HEK293 (cell line): ENCODE measurements around the gene ERGIC1.
A peak's percentile ranks its signal among the peaks of the same experiment; 100 is the strongest.

Experiments used
- GLIS2 ChIP-seq: fragments of 450-650 bp; formaldehyde crosslinking; IDR thresholded peaks from 2 replicates; pipeline ENCODE4 v1.5.1; 2016; ENCODE audit warnings: missing biosample characterization, missing genetic modification characterization
- KLF9 ChIP-seq: fragments of 450-650 bp; formaldehyde crosslinking; IDR thresholded peaks from 2 replicates; pipeline ENCODE4 v1.5.1; 2016; ENCODE audit warnings: missing biosample characterization, missing genetic modification characterization, low read depth
- SALL2 ChIP-seq: fragments of 450-650 bp; formaldehyde crosslinking; IDR thresholded peaks from 2 replicates; pipeline ENCODE4 v1.5.0; 2017; ENCODE audit warnings: missing biosample characterization, mild to moderate bottlenecking, missing genetic modification characterization, borderline replicate concordance
- SCRT2 ChIP-seq: fragments of 450-650 bp; formaldehyde crosslinking; IDR thresholded peaks from 2 replicates; pipeline ENCODE4 v1.5.1; 2016; ENCODE audit warnings: missing biosample characterization, missing genetic modification characterization
- SP3 ChIP-seq: fragments of 450-650 bp; formaldehyde crosslinking; IDR thresholded peaks from 2 replicates; pipeline ENCODE4 v1.5.1; 2016; ENCODE audit warnings: missing biosample characterization, missing genetic modification characterization
- ZBTB49 ChIP-seq: fragments of 450-650 bp; formaldehyde crosslinking; IDR thresholded peaks from 2 replicates; pipeline ENCODE4 v1.5.1; 2016; ENCODE audit warnings: missing biosample characterization, missing genetic modification characterization, low read depth
- ZFHX2 ChIP-seq: fragments of 450-650 bp; formaldehyde crosslinking; conservative IDR thresholded peaks from 2 replicates; pipeline ENCODE4 v1.5.1; 2016; ENCODE audit warnings: missing biosample characterization, missing genetic modification characterization
- ZNF121 ChIP-seq: fragments of 450-650 bp; formaldehyde crosslinking; IDR thresholded peaks from 2 replicates; pipeline ENCODE4 v1.5.1; 2016; ENCODE audit warnings: missing biosample characterization, missing genetic modification characterization
- ZNF16 ChIP-seq: fragments of 450-650 bp; formaldehyde crosslinking; IDR thresholded peaks from 2 replicates; pipeline ENCODE4 v1.5.1; 2016; ENCODE audit warnings: low read depth, missing biosample characterization, missing genetic modification characterization
- ZNF174 ChIP-seq: fragments of 450-650 bp; formaldehyde crosslinking; IDR thresholded peaks from 2 replicates; pipeline ENCODE4 v1.5.0; 2017; ENCODE audit warnings: missing biosample characterization, mild to moderate bottlenecking, missing genetic modification characterization
- ZNF18 ChIP-seq: fragments of 450-650 bp; formaldehyde crosslinking; IDR thresholded peaks from 2 replicates; pipeline ENCODE4 v1.5.1; 2016; ENCODE audit warnings: missing biosample characterization, missing genetic modification characterization
- ZNF19 ChIP-seq: fragments of 450-650 bp; formaldehyde crosslinking; IDR thresholded peaks from 2 replicates; pipeline ENCODE4; 2016; ENCODE audit warnings: missing biosample characterization, missing genetic modification characterization, low read depth
- ZNF23 ChIP-seq: fragments of 450-650 bp; formaldehyde crosslinking; IDR thresholded peaks from 2 replicates; pipeline ENCODE4 v1.5.1; 2016; ENCODE audit warnings: missing biosample characterization, missing genetic modification characterization, borderline replicate concordance
- ZNF239 ChIP-seq: fragments of 450-650 bp; formaldehyde crosslinking; IDR thresholded peaks from 2 replicates; pipeline ENCODE4 v1.5.1; 2016; ENCODE audit warnings: missing biosample characterization, missing genetic modification characterization
- ZNF274 ChIP-seq, 2 experiments: fragments of 200-500 bp in 1 of 2; fragments of 450-650 bp in 1 of 2; sonication (Bioruptor generic) in 1 of 2; formaldehyde crosslinking in 1 of 2; IDR thresholded peaks; 2 replicates each; pipeline versions ENCODE4 v1.5.1 to v1.6.1; 2014 to 2016; ENCODE audit warnings: borderline replicate concordance in 1 of 2, inconsistent platforms in 1 of 2, low read length in 1 of 2, missing biosample characterization in 1 of 2, missing genetic modification characterization in 1 of 2
- ZNF302 ChIP-seq: fragments of 450-650 bp; formaldehyde crosslinking; IDR thresholded peaks from 2 replicates; pipeline ENCODE4 v1.5.1; 2016; ENCODE audit warnings: missing biosample characterization, missing genetic modification characterization, low read depth
- ZNF324 ChIP-seq: fragments of 450-650 bp; formaldehyde crosslinking; IDR thresholded peaks from 2 replicates; pipeline ENCODE4 v1.5.1; 2016; ENCODE audit warnings: missing biosample characterization, missing genetic modification characterization
- ZNF514 ChIP-seq: fragments of 450-650 bp; formaldehyde crosslinking; IDR thresholded peaks from 2 replicates; pipeline ENCODE4 v1.5.1; 2016; ENCODE audit warnings: missing biosample characterization, missing genetic modification characterization
- ZNF544 ChIP-seq: fragments of 450-650 bp; formaldehyde crosslinking; IDR thresholded peaks from 2 replicates; pipeline ENCODE4 v1.5.0; 2017; ENCODE audit warnings: missing biosample characterization, missing genetic modification characterization
- ZNF561 ChIP-seq: fragments of 450-650 bp; IDR thresholded peaks from 2 replicates; pipeline ENCODE4 v1.5.1; 2018; ENCODE audit warnings: missing biosample characterization, missing genetic modification characterization, borderline replicate concordance
- ZNF621 ChIP-seq: fragments of 450-650 bp; formaldehyde crosslinking; IDR thresholded peaks from 2 replicates; pipeline ENCODE4 v1.5.1; 2017; ENCODE audit warnings: missing biosample characterization, missing genetic modification characterization
- ZNF626 ChIP-seq: fragments of 450-650 bp; sonication (Bioruptor Pico); formaldehyde crosslinking; IDR thresholded peaks from 2 replicates; pipeline ENCODE4 v1.5.1; 2018; ENCODE audit warnings: missing biosample characterization, missing genetic modification characterization, inconsistent platforms
- ZNF645 ChIP-seq: fragments of 450-650 bp; formaldehyde crosslinking; IDR thresholded peaks from 2 replicates; pipeline ENCODE4; 2016; ENCODE audit warnings: missing biosample characterization, missing genetic modification characterization
- ZNF704 ChIP-seq: fragments of 450-650 bp; formaldehyde crosslinking; IDR thresholded peaks from 2 replicates; pipeline ENCODE4 v1.5.1; 2016; ENCODE audit warnings: missing biosample characterization, missing genetic modification characterization
- ZNF768 ChIP-seq: fragments of 450-650 bp; formaldehyde crosslinking; IDR thresholded peaks from 2 replicates; pipeline ENCODE4 v1.5.1; 2018; ENCODE audit warnings: missing biosample characterization, mild to moderate bottlenecking, missing genetic modification characterization
- ZNF785 ChIP-seq: fragments of 450-650 bp; formaldehyde crosslinking; IDR thresholded peaks from 2 replicates; pipeline ENCODE4 v1.5.1; 2016; ENCODE audit warnings: missing biosample characterization, missing genetic modification characterization
- TF ChIP-seq, protein P1 (sequence below): fragments of 450-650 bp; formaldehyde crosslinking; IDR thresholded peaks from 2 replicates; pipeline ENCODE4 v1.5.1; 2016; ENCODE audit warnings: missing biosample characterization, missing genetic modification characterization
- TF ChIP-seq, protein P2 (sequence below): fragments of 450-650 bp; formaldehyde crosslinking; IDR thresholded peaks from 2 replicates; pipeline ENCODE4 v1.5.1; 2017; ENCODE audit warnings: missing biosample characterization, missing genetic modification characterization

ERGIC1 gene

GRCh38 chr5:172932313-172933017 is 98.4 kb downstream of the ERGIC1 start (continued):
- TF ChIP-seq ZNF302 (tag by site-specific recombination) (no peak), SP3 (tag by site-specific recombination) (no peak), ZBTB49 (tag by site-specific recombination) (no peak), ZNF621 (tag by site-specific recombination) (no peak), ZNF544 (tag by site-specific recombination) (no peak), ZNF514 (no peak), ZNF324 (tag by site-specific recombination) (no peak), KLF9 (tag by site-specific recombination) (no peak), ZNF704 (no peak), ZNF19 (tag by site-specific recombination) (no peak), ZNF23 (tag by site-specific recombination) (no peak), ZNF768 (tag by site-specific recombination) (no peak), ZNF174 (tag by site-specific recombination) (no peak), ZNF645 (tag by site-specific recombination) (no peak), SALL2 (tag by site-specific recombination) (no peak), ZNF785 (tag by site-specific recombination) (no peak), ZNF274 (IDR thresholded peaks at IDR 0.05; ENCODE audit: low read length) (no peak), ZNF274 (tag by site-specific recombination; IDR thresholded peaks at IDR 0.05; ENCODE audit: borderline replicate concordance) (no peak), GLIS2 (tag by site-specific recombination) (peak; percentile 46; the same call in 1 of the 2 replicates), ZNF16 (no peak), ZNF121 (tag by site-specific recombination) (no peak), ZNF626 (tag by site-specific recombination) (no peak), ZNF239 (tag by site-specific recombination) (no peak), ZNF18 (tag by site-specific recombination) (no peak), ZNF561 (tag by site-specific recombination) (no peak), ZFHX2 (tag by site-specific recombination) (peak; percentile 97), SCRT2 (tag by site-specific recombination) (no peak)
- TF ChIP-seq, protein P1, sequence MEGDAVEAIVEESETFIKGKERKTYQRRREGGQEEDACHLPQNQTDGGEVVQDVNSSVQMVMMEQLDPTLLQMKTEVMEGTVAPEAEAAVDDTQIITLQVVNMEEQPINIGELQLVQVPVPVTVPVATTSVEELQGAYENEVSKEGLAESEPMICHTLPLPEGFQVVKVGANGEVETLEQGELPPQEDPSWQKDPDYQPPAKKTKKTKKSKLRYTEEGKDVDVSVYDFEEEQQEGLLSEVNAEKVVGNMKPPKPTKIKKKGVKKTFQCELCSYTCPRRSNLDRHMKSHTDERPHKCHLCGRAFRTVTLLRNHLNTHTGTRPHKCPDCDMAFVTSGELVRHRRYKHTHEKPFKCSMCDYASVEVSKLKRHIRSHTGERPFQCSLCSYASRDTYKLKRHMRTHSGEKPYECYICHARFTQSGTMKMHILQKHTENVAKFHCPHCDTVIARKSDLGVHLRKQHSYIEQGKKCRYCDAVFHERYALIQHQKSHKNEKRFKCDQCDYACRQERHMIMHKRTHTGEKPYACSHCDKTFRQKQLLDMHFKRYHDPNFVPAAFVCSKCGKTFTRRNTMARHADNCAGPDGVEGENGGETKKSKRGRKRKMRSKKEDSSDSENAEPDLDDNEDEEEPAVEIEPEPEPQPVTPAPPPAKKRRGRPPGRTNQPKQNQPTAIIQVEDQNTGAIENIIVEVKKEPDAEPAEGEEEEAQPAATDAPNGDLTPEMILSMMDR (tag by site-specific recombination), result peak; percentile 88
- TF ChIP-seq, protein P2, sequence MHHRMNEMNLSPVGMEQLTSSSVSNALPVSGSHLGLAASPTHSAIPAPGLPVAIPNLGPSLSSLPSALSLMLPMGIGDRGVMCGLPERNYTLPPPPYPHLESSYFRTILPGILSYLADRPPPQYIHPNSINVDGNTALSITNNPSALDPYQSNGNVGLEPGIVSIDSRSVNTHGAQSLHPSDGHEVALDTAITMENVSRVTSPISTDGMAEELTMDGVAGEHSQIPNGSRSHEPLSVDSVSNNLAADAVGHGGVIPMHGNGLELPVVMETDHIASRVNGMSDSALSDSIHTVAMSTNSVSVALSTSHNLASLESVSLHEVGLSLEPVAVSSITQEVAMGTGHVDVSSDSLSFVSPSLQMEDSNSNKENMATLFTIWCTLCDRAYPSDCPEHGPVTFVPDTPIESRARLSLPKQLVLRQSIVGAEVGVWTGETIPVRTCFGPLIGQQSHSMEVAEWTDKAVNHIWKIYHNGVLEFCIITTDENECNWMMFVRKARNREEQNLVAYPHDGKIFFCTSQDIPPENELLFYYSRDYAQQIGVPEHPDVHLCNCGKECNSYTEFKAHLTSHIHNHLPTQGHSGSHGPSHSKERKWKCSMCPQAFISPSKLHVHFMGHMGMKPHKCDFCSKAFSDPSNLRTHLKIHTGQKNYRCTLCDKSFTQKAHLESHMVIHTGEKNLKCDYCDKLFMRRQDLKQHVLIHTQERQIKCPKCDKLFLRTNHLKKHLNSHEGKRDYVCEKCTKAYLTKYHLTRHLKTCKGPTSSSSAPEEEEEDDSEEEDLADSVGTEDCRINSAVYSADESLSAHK, result no peak
